GM12878 (cell line): Measurements from ENCODE around the gene ANO2.

ENCODE experiments used
- TCF12 ChIP-seq: IDR thresholded peaks from 2 replicates; pipeline ENCODE4 v1.6.1; 2011; ENCODE audit warnings: low read depth, mild to moderate bottlenecking, low read length
- TF ChIP-seq, protein P1 (sequence below): fragments of 450-650 bp; IDR thresholded peaks from 2 replicates; pipeline ENCODE4 v1.6.1; 2018; ENCODE audit warnings: mild to moderate bottlenecking, low read depth, moderate library complexity; ENCODE audit not compliant: partially characterized antibody

DNA sequence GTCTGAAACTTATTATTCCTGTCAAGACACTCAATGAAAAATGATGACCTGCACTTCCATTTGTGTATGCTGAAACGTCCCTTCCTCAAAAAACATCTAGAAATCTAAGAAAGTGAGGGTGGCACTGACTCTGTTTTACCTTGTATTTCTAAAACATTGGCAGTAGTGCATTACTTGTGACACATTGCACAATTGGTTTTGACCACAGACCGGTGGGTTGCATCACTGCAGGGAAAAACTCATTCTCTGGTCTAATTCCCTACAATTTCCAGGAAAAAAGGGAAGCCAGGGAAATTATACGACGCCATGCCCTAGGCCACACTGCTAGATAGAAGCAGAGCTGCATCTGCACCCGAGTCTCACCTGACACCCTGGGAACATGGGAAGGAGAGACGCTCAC lies 356.5 kb downstream of the ANO2 start:
- TF ChIP-seq, protein P1, sequence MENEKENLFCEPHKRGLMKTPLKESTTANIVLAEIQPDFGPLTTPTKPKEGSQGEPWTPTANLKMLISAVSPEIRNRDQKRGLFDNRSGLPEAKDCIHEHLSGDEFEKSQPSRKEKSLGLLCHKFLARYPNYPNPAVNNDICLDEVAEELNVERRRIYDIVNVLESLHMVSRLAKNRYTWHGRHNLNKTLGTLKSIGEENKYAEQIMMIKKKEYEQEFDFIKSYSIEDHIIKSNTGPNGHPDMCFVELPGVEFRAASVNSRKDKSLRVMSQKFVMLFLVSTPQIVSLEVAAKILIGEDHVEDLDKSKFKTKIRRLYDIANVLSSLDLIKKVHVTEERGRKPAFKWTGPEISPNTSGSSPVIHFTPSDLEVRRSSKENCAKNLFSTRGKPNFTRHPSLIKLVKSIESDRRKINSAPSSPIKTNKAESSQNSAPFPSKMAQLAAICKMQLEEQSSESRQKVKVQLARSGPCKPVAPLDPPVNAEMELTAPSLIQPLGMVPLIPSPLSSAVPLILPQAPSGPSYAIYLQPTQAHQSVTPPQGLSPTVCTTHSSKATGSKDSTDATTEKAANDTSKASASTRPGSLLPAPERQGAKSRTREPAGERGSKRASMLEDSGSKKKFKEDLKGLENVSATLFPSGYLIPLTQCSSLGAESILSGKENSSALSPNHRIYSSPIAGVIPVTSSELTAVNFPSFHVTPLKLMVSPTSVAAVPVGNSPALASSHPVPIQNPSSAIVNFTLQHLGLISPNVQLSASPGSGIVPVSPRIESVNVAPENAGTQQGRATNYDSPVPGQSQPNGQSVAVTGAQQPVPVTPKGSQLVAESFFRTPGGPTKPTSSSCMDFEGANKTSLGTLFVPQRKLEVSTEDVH, result no peak
- no peak for TF ChIP-seq TCF12
